ENCODE results near the gene ZDHHC15.

GRCh38 chrX:75547783-75548182 is 24.9 kb upstream of the ZDHHC15 start:
- TF ChIP-seq CTCF (IDR thresholded peaks at IDR 0.05) (no peak), POLR2A (IDR thresholded peaks at IDR 0.05) (no peak)
